IMR-90 (cell line): ENCODE results near the gene SLC5A11. TPM values are rescaled to one million over a fixed set of nuclear protein-coding genes. Genes with fewer than 3 reads are reported as not detected.

ENCODE experiments used
- ATAC-seq: fragments of 200-7000 bp; cut with Tn5 transposase; 2 replicates; pipeline ENCODE4 v1.9.1; 2020; ENCODE audit warnings: low read depth, mild to moderate bottlenecking, moderate library complexity
- BruUV-seq: library from RNA; stranded (reverse); fragments of 400-500 nt; replicated peaks from 2 replicates; lab custom pipeline; 2021; lab: Mats Ljungman, UMichigan
- CTCF ChIA-PET: fragments of 300-600 bp; formaldehyde crosslinking; extraction: SDS; loops from one replicate; lab custom pipeline; 2021; ENCODE audit warnings: antibody characterized with exemption; lab: Yijun Ruan, JAX
- POLR2A ChIA-PET: fragments of 300-600 bp; sonication (Branson Sonifier 250); formaldehyde crosslinking; loops from one replicate; lab custom pipeline; 2022; ENCODE audit warnings: antibody characterized with exemption; ENCODE audit not compliant: unreplicated experiment; lab: Charles Lee
- DNase-seq: peaks from one replicate; pipeline ENCODE4 v3.0.0; 2013
- H2AFZ ChIP-seq: replicated peaks from 2 replicates; pipeline ENCODE3; 2013; ENCODE audit warnings: low read length, mild to moderate bottlenecking; ENCODE audit not compliant: poor library complexity
- H2AK5ac ChIP-seq: 2 replicates; pipeline ENCODE4 v1.6.1; 2013; ENCODE audit warnings: low read depth, low read length, inconsistent platforms
- H2AK9ac ChIP-seq: replicated peaks from 2 replicates; pipeline ENCODE3; 2013; ENCODE audit warnings: mild to moderate bottlenecking, low read depth, low read length, moderate library complexity; ENCODE audit not compliant: poor library complexity
- H2BK120ac ChIP-seq: 2 replicates; pipeline ENCODE4 v1.6.1; 2013; ENCODE audit warnings: low read depth, low read length, inconsistent platforms
- H2BK15ac ChIP-seq: 3 replicates; pipeline ENCODE4 v1.6.1; 2013; ENCODE audit warnings: low read depth, low read length, inconsistent platforms
- H2BK20ac ChIP-seq: 2 replicates; pipeline ENCODE4 v1.6.1; 2013; ENCODE audit warnings: low read depth, mild to moderate bottlenecking, inconsistent platforms, low read length, moderate library complexity
- H2BK5ac ChIP-seq: 2 replicates; pipeline ENCODE4 v1.6.1; 2013; ENCODE audit warnings: mild to moderate bottlenecking, low read depth, low read length, inconsistent platforms; ENCODE audit not compliant: poor library complexity, severe bottlenecking
- H3K14ac ChIP-seq: replicated peaks from 2 replicates; pipeline ENCODE4 v1.6.1; 2013; ENCODE audit warnings: low read depth, low read length, inconsistent platforms
- H3K18ac ChIP-seq: 2 replicates; pipeline ENCODE4 v1.6.1; 2013; ENCODE audit warnings: low read depth, low read length, control low read depth
- H3K23ac ChIP-seq: 2 replicates; pipeline ENCODE4 v1.6.1; 2013; ENCODE audit warnings: low read depth, low read length, inconsistent platforms
- H3K27ac ChIP-seq: 2 replicates; pipeline ENCODE4 v1.5.1; 2013; ENCODE audit warnings: mild to moderate bottlenecking, control low read depth, low read length; ENCODE audit not compliant: insufficient read depth
- H3K27me3 ChIP-seq: 2 replicates; pipeline ENCODE4 v1.6.1; 2013; ENCODE audit warnings: low read length; ENCODE audit not compliant: control insufficient read depth, insufficient read depth
- H3K36me3 ChIP-seq: 2 replicates; pipeline ENCODE4 v1.6.1; 2013; ENCODE audit warnings: low read length, mixed read lengths; ENCODE audit not compliant: control insufficient read depth, insufficient read depth
- H3K4ac ChIP-seq: 2 replicates; pipeline ENCODE4 v1.6.1; 2013; ENCODE audit warnings: low read depth, low read length, inconsistent platforms
- H3K4me1 ChIP-seq: 2 replicates; pipeline ENCODE4 v1.6.1; 2013; ENCODE audit warnings: low read length, mixed read lengths; ENCODE audit not compliant: control insufficient read depth, insufficient read depth
- H3K4me2 ChIP-seq: 2 replicates; pipeline ENCODE4 v1.6.1; 2013; ENCODE audit warnings: low read depth, mild to moderate bottlenecking, control low read depth, low read length, moderate library complexity
- H3K4me3 ChIP-seq: 2 replicates; pipeline ENCODE4 v1.5.1; 2013; ENCODE audit warnings: low read depth, mild to moderate bottlenecking, control low read depth, low read length, moderate library complexity; ENCODE audit not compliant: insufficient read depth
- H3K56ac ChIP-seq: 2 replicates; pipeline ENCODE4 v1.6.1; 2013; ENCODE audit warnings: low read length, inconsistent platforms; ENCODE audit not compliant: insufficient read depth; ENCODE audit errors: extremely low read depth
- H3K79me1 ChIP-seq, 2 experiments: 2 replicates each; pipeline ENCODE4 v1.6.1; 2013; ENCODE audit warnings: low read length in 2 of 2, inconsistent platforms in 1 of 2, low read depth in 1 of 2
- H3K9ac ChIP-seq: 2 replicates; pipeline ENCODE4 v1.6.1; 2013; ENCODE audit warnings: low read depth, low read length, control low read depth
- H3K9me1 ChIP-seq: 2 replicates; pipeline ENCODE4 v1.6.1; 2013; ENCODE audit warnings: low read length, inconsistent platforms; ENCODE audit not compliant: insufficient read depth
- H3K9me3 ChIP-seq: 2 replicates; pipeline ENCODE4 v1.6.1; 2013; ENCODE audit warnings: low read length; ENCODE audit not compliant: control insufficient read depth, insufficient read depth
- H4K20me1 ChIP-seq: 2 replicates; pipeline ENCODE4 v1.6.1; 2013; ENCODE audit warnings: low read length, inconsistent platforms; ENCODE audit not compliant: insufficient read depth
- H4K5ac ChIP-seq: 2 replicates; pipeline ENCODE4 v1.6.1; 2013; ENCODE audit warnings: mild to moderate bottlenecking, low read depth, low read length, control low read depth
- H4K8ac ChIP-seq, 2 experiments: 2 replicates each; pipeline ENCODE4 v1.6.1; 2013; ENCODE audit warnings: low read depth in 2 of 2, low read length in 2 of 2, control low read depth in 1 of 2, inconsistent platforms in 1 of 2
- H4K91ac ChIP-seq: 2 replicates; pipeline ENCODE4 v1.6.1; 2013; ENCODE audit warnings: low read depth, low read length, inconsistent platforms; ENCODE audit not compliant: insufficient read depth
- ELK1 ChIP-seq: fragments of 150-350 bp; IDR thresholded peaks from 2 replicates; pipeline ENCODE4 v1.6.1; 2016; ENCODE audit warnings: low read depth, mild to moderate bottlenecking, low read length, moderate library complexity, borderline replicate concordance
- FOS ChIP-seq: fragments of 150-350 bp; IDR thresholded peaks from 2 replicates; pipeline ENCODE4 v1.6.1; 2016; ENCODE audit warnings: low read depth, low read length
- MAZ ChIP-seq: IDR thresholded peaks from 2 replicates; pipeline ENCODE4 v1.6.1; 2012; ENCODE audit warnings: low read depth, mild to moderate bottlenecking, low read length, improper control_type of control experiment, moderate library complexity, borderline replicate concordance
- NFE2L2 ChIP-seq: fragments of 150-350 bp; IDR thresholded peaks from 2 replicates; pipeline ENCODE4 v1.6.1; 2016; ENCODE audit warnings: low read depth, mild to moderate bottlenecking, low read length
- SMC3 ChIP-seq: fragments of 150-350 bp; IDR thresholded peaks from 2 replicates; pipeline ENCODE4 v1.6.1; 2016; ENCODE audit warnings: low read depth, mild to moderate bottlenecking, antibody characterized with exemption, low read length, moderate library complexity
- WGBS, 2 experiments: methylation state at CpG; one replicate each; pipeline versions ENCODE4 v1.1.5 to v1.1.7; 2013; ENCODE audit warnings: missing lambda C conversion rate in 2 of 2; ENCODE audit not compliant: insufficient read length in 1 of 2; ENCODE audit errors: extremely low coverage in 2 of 2; 5-methylcytosine and 5-hydroxymethylcytosine counted together
- dilution Hi-C: fragments of 300-500 bp; cut with HindIII; formaldehyde crosslinking; loops from one replicate; pipeline ENCODE4 v1.14.3; 2018; ENCODE audit warnings: low sequenced_read_pairs; ENCODE audit not compliant: unreplicated experiment
- in situ Hi-C: fragments of 300-500 bp; cut with MboI; formaldehyde crosslinking; loops from 3 replicates; pipeline ENCODE4 v1.14.3; 2019; ENCODE audit warnings: low sequenced_read_pairs, inconsistent platforms, mixed read lengths
- intact Hi-C: fragments of 100-400 bp; cut with micrococcal nuclease; formaldehyde crosslinking; loops from 2 replicates; pipeline ENCODE4 v1.10.0; 2022
- polyA plus RNA-seq, 3 experiments: library from polyadenylated mRNA; depleted of rRNA; stranded (reverse); fragments of >200 nt; gene quantifications; 2 replicates each; pipeline ENCODE4 v1.2.3, GENCODE V29; 2012; ENCODE audit warnings: low replicate concordance in 1 of 3
- total RNA-seq: library from RNA; depleted of rRNA; stranded (reverse); fragments of >200 nt; gene quantifications from 2 replicates; pipeline ENCODE4 v1.2.3, GENCODE V29; 2012

Gene SLC5A11
- total and polyA plus RNA-seq, 2 of the 4 experiments (the other 2 are of a cell fraction): under 0.01 TPM; not detected in 1

- DNase-seq (no peak), ATAC-seq (no peak)
- Histone ChIP-seq H2BK5ac (no peak overlapping the region), H3K9ac (no peak overlapping the region), H2AK9ac (no peak overlapping the region), H4K8ac (no peak overlapping the region), H2AK5ac (no peak overlapping the region), H3K56ac (no peak overlapping the region), H3K18ac (no peak overlapping the region), H3K9me1 (peaks cover 10% of the 10 kb centered on the region; the same call in 1 of the 2 replicates), H3K4me3 (no peak overlapping the region), H3K27me3 (no peaks in the 10 kb centered on the region), H3K23ac (no peak overlapping the region), H3K27ac (no peak overlapping the region), H3K79me1 (peaks cover 22 to 59% of the 10 kb centered on the region in 2 experiments), H3K36me3 (peaks cover 66% of the 10 kb centered on the region), H3K4me1 (no peaks in the 10 kb centered on the region), H2BK120ac (no peak overlapping the region), H3K4ac (no peak overlapping the region), H4K5ac (no peak overlapping the region), H3K9me3 (no peaks in the 10 kb centered on the region), H3K14ac (no peak overlapping the region), H2BK20ac (no peak overlapping the region), H2BK15ac (no peak overlapping the region), H4K91ac (no peak overlapping the region), H2AFZ (no peak overlapping the region), H3K4me2 (no peak overlapping the region), H4K20me1 (no peaks in the 10 kb centered on the region)
- in situ Hi-C loops: no loop called here
- intact Hi-C loops: no loop called here
- CTCF ChIA-PET: no interaction called here
- BruUV-seq: no TSS peak
- TF ChIP-seq SMC3: no peak
- TF ChIP-seq ELK1: no peak
- TF ChIP-seq MAZ: no peak
- TF ChIP-seq FOS: no peak
- TF ChIP-seq NFE2L2: no peak
- POLR2A ChIA-PET: no interaction called here
- WGBS, 2 experiments: no CpG with 5 or more reads among the region's 4 CpGs
- dilution Hi-C loops: no loop called here
Measured at GRCh38 chr16:24954137-24954536, 108.4 kb downstream of the SLC5A11 start.
